ENCODE data around the gene ZSCAN1. TPM values are rescaled to one million over a fixed set of nuclear protein-coding genes. Genes with fewer than 3 reads are reported as not detected.

The ZSCAN1 gene
- total RNA-seq, 2 experiments from 2014 or later = not detected

DNA sequence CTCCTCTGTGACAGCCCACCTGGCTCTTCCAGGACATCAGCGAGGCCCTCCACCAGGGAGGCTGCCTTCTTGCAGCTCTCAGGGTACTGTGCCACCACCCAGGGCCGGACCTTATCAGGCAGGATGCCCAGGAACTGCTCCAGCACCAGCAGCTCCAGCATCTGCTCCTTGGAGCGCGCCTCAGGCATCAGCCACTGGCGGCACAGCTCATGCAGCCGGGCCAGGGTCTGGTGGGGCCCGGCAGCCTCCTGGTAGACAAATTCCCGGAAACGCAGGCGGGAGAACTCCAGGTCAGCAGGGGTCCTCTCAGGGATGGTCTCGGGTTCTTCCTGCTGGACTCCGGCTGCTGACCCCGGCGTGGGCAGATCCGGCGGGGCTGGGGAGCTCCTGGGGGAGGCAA is 56.0 kb downstream of the ZSCAN1 start:
- CTCF ChIA-PET = no interaction called here
- no peaks in the 10 kb centered on the region for H3K27me3 Mint-ChIP-seq (ENCODE audit: low read depth)
- H3K9me3 Mint-ChIP-seq = peaks cover 35% of the 10 kb centered on the region
- no peak for DNase-seq
- no peak overlapping the region for H3K4me3 Mint-ChIP-seq
- no peaks in the 10 kb centered on the region for H3K4me1 Mint-ChIP-seq (ENCODE audit: low read depth)
- no peak overlapping the region for H3K27ac Mint-ChIP-seq
- peaks cover 34% of the 10 kb centered on the region for H3K36me3 Mint-ChIP-seq (ENCODE audit: low read depth)
- intact Hi-C loops (cut with micrococcal nuclease) = no loop called here

DNA sequence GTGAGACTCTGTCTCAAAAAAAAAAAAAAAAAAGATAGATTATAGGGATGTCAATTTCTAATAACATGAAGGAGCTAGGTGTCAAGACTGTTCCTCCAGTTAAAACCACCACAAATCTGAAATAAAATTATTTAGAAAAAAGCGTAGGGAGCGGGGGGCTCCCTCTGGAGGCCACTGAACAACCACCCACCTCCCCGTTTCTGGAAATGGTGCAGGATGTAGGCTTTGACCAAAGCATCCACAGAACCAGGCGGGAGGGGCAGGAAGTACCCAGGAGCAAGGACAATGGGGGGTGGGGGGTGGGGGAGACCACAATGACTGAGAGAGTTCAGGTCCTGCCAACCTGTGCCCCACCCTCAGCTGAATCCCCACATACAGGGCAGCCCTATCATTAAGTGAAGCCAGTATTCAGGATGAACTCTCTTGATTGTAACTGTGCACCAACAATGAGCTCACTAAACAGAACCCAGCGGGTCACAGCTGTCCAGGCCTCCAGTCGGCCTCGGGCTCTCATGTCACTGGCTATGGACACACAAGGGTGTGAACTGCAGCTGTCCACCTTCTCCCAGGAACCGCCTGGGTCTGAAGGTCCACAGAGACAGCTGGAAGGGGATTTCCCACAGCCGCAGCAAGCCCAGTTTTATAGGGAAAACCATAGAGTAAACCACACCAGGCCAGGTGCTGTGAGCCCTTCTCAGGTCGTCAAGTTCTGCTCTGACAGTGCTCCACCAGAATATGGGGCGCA is 57.6 kb downstream of the ZSCAN1 start:
- Mint-ChIP-seq H3K27me3 (ENCODE audit: low read depth) (no peaks in the 10 kb centered on the region), H3K9me3 (peaks cover 44% of the 10 kb centered on the region), H3K4me1 (ENCODE audit: low read depth) (no peaks in the 10 kb centered on the region), H3K27ac (no peak overlapping the region), H3K4me3 (no peak overlapping the region), H3K36me3 (ENCODE audit: low read depth) (peaks cover 35% of the 10 kb centered on the region)
- intact Hi-C loops (cut with micrococcal nuclease) = no loop called here
- DNase-seq = no peak
- CTCF ChIA-PET = no interaction called here

- Mint-ChIP-seq H3K4me3 (no peak overlapping the region), H3K36me3 (ENCODE audit: low read depth) (peaks cover 31% of the 10 kb centered on the region), H3K9me3 (peaks cover 42% of the 10 kb centered on the region), H3K27me3 (ENCODE audit: low read depth) (no peaks in the 10 kb centered on the region), H3K27ac (no peak overlapping the region), H3K4me1 (ENCODE audit: low read depth) (peaks cover 7% of the 10 kb centered on the region)
- CTCF ChIA-PET = interaction anchor here (1.1 kb wide), 1 partner anchor 10 kb away, joined by 3 read pairs; no protein-coding TSS in a partner anchor
- DNase-seq = no peak
- intact Hi-C loops (cut with micrococcal nuclease) = no loop called here
Observed at GRCh38 chr19:58093071-58093470, 59.2 kb downstream of the ZSCAN1 start.

DNA sequence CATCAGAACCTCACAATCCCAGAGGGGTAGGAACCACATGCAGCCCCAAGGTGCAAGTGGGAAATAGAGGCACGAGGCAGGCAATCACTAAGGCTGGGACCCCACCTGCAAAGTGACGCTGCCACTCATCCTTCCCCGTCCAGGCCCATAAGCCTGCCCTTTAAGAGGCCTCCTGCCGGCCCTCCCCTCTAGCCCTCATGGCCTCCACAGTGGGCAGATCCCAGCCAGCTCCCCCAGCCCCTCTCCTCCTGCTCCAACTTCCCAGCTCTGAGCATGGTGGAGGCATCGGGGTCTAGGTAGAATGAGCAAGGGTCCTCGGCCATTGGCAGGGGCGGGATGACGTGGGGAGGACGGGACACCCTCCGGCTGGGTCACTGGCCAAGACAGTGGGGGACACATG is 61.5 kb downstream of the ZSCAN1 start:
- no peaks in the 10 kb centered on the region for H3K27me3 Mint-ChIP-seq (ENCODE audit: low read depth)
- H3K9me3 Mint-ChIP-seq = peaks cover 38% of the 10 kb centered on the region
- DNase-seq = no peak
- peaks cover 14% of the 10 kb centered on the region for H3K4me1 Mint-ChIP-seq (ENCODE audit: low read depth)
- H3K36me3 Mint-ChIP-seq (ENCODE audit: low read depth) = peaks cover 26% of the 10 kb centered on the region
- CTCF ChIA-PET = interaction anchor here (0.6 kb wide), 1 partner anchor 263 kb away, joined by 3 read pairs; no protein-coding TSS in a partner anchor
- H3K4me3 Mint-ChIP-seq = no peak overlapping the region
- intact Hi-C loops (cut with micrococcal nuclease) = no loop called here
- no peak overlapping the region for H3K27ac Mint-ChIP-seq

DNA sequence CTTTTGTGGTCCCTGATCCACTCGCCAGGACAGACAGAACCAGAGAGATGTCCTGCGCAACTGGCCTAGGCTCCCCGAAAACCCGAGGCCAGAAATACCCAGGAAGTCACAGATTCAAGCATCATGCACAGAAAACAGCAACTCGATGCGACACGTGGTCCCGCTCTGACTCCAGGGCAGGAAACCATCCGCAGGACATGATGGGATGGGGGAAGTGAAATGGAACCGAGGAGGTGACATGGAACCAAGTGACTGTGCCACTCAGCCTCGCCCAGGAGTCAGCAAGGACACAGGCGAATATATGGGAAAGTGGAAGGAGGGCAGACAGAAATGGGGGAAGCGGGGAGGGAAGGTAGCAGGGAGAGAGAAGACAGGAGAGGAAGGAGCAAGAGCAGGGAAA is 63.1 kb downstream of the ZSCAN1 start:
- H3K4me3 Mint-ChIP-seq = peak overlapping the region; percentile 35
- H3K9me3 Mint-ChIP-seq = peaks cover 32% of the 10 kb centered on the region
- no peak for DNase-seq
- intact Hi-C loops (cut with micrococcal nuclease) = no loop called here
- H3K27me3 Mint-ChIP-seq (ENCODE audit: low read depth) = no peaks in the 10 kb centered on the region
- H3K36me3 Mint-ChIP-seq (ENCODE audit: low read depth) = peaks cover 24% of the 10 kb centered on the region
- H3K27ac Mint-ChIP-seq = peak overlapping the region; percentile 34
- CTCF ChIA-PET = interaction anchor here (0.6 kb wide), 1 partner anchor 209 kb away, joined by 3 read pairs; no protein-coding TSS in a partner anchor
- peaks cover 14% of the 10 kb centered on the region for H3K4me1 Mint-ChIP-seq (ENCODE audit: low read depth)

- CTCF ChIA-PET = no interaction called here
- intact Hi-C loops (cut with micrococcal nuclease) = no loop called here
- Mint-ChIP-seq H3K36me3 (ENCODE audit: low read depth) (peaks cover 22% of the 10 kb centered on the region), H3K27me3 (ENCODE audit: low read depth) (no peaks in the 10 kb centered on the region), H3K4me1 (ENCODE audit: low read depth) (peaks cover 14% of the 10 kb centered on the region), H3K27ac (peak overlapping the region; percentile 30), H3K4me3 (peak overlapping the region; percentile 35), H3K9me3 (peaks cover 28% of the 10 kb centered on the region)
- DNase-seq = no peak
Observed at GRCh38 chr19:58097349-58097748, 63.5 kb downstream of the ZSCAN1 start.

DNA sequence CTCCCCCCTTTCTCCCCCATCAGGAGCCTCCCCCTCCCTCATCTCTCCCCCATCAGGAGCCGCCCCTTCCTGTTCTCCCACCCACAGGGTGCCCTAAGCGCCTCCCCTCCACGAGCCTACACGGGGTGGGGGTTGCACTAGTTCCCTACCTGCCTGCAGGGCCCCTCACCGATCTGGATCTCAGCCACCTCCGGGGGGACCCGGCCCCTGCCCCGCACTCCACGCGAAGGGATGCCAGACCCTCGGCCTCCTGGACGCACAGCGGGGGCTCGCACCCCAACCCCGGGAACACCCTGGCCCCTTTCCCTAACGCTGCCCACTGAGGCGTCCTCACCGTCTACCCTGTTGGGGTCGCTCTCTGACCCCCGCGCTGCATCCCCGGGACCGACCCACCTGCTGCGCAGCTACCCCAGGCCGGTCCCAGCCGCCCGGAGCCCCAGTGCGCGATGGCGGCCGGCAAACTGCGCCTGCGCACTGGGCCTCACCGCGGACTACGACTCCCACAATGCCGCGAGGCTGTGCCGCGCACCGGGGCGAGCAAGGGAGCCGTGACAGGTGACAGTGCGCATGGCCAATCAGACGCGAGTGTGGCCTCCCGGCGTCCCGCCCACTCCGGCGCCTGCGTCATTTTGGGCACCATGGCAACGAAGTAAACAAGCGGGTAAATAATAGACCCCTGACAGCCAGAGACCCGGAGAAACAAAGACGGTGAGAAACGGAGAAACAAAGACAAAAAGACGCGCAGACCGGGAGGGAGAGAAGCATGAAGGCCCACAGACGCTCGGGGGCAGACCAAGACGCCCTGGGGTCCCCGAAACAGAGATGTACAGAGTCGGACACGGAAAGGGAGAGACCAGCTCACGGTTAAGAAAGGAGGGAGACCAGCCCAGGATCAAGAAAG is 64.2 kb downstream of the ZSCAN1 start, which contains the start of gene ZSCAN18:
ZSCAN18 (minus strand) TSS at position 451 of the 901 bp plus-strand sequence. CDS start 7,964 bp downstream, outside the sequence.
- Mint-ChIP-seq H3K27ac (peak within 1 kb of the TSS; percentile 93), H3K9me3 (peaks cover 33% of the 10 kb centered on the region), H3K36me3 (ENCODE audit: low read depth) (peaks cover 24% of the 10 kb centered on the region)

GRCh38 chr19:58098682-58098998 is 64.8 kb downstream of the ZSCAN1 start:
- H3K9me3 Mint-ChIP-seq = peaks cover 34% of the 10 kb centered on the region

More for the DNA sequence above, 64.2 kb downstream of the ZSCAN1 start, which contains the start of gene ZSCAN18:
- CTCF ChIA-PET = no interaction called here
- Mint-ChIP-seq H3K4me3 (peak within 1 kb of the TSS; percentile 85), H3K4me1 (ENCODE audit: low read depth) (peaks cover 14% of the 10 kb centered on the region), H3K27me3 (ENCODE audit: low read depth) (no peaks in the 10 kb centered on the region)
- peak; percentile 95 for DNase-seq
- intact Hi-C loops (cut with micrococcal nuclease) = loop anchor here (1.0 to 2.0 kb wide), 4 partner anchors 57 to 663 kb away; partner anchors contain the start of genes ZNF606 and ZNF749

More at GRCh38 chr19:58098682-58098998, 64.8 kb downstream of the ZSCAN1 start:
- no peaks in the 10 kb centered on the region for H3K27me3 Mint-ChIP-seq (ENCODE audit: low read depth)
- peak overlapping the region; percentile 93 for H3K27ac Mint-ChIP-seq
- peaks cover 14% of the 10 kb centered on the region for H3K4me1 Mint-ChIP-seq (ENCODE audit: low read depth)
- CTCF ChIA-PET = no interaction called here
- intact Hi-C loops (cut with micrococcal nuclease) = loop anchor here (1.0 to 2.0 kb wide), 4 partner anchors 56 to 663 kb away; partner anchors contain the start of genes ZNF606 and ZNF749
- peak overlapping the region; percentile 85 for H3K4me3 Mint-ChIP-seq
- DNase-seq = no peak
- H3K36me3 Mint-ChIP-seq (ENCODE audit: low read depth) = peaks cover 25% of the 10 kb centered on the region

Other genes starting within 250 kb of the ZSCAN1 start
- 1 to 10 TPM; 3.9 to 4.4 TPM for gene ZNF552, start 219.1 kb upstream of the ZSCAN1 start, total RNA-seq
- 1 to 10 TPM; 8.7 to 9.2 TPM for gene ZNF587B, start 203.7 kb upstream of the ZSCAN1 start, total RNA-seq
- gene ZNF587, start 184.2 kb upstream of the ZSCAN1 start, total RNA-seq = 10 to 100 TPM; 17.5 to 20.2 TPM
- gene ZNF814, start 145.0 kb upstream of the ZSCAN1 start, total RNA-seq = 10 to 100 TPM; 12.7 to 13.3 TPM
- 1 to 10 TPM; 7.8 to 8.3 TPM for gene ZNF417, start 117.4 kb upstream of the ZSCAN1 start, total RNA-seq
- 1 to 10 TPM; 2.9 to 3.6 TPM for gene ZNF418, start 98.6 kb upstream of the ZSCAN1 start, total RNA-seq
- gene ZNF256, start 86.3 kb upstream of the ZSCAN1 start, total RNA-seq = 1 to 10 TPM; 4.4 to 4.7 TPM
- under 1 TPM in 1 of 2 experiments, not detected in 1; 0.31 TPM for gene C19orf18, start 59.5 kb upstream of the ZSCAN1 start, total RNA-seq
- 1 to 10 TPM; 4.5 to 4.7 TPM for gene ZNF606, start 31.2 kb upstream of the ZSCAN1 start, total RNA-seq
- under 1 TPM; 0.54 to 0.62 TPM for gene ZNF135, start 25.3 kb downstream of the ZSCAN1 start, total RNA-seq
- 10 to 100 TPM; 25.7 to 26.1 TPM for gene ZSCAN18, start 64.2 kb downstream of the ZSCAN1 start, total RNA-seq
- gene ZNF329, start 116.8 kb downstream of the ZSCAN1 start, total RNA-seq = 1 to 10 TPM; 4.3 to 4.8 TPM
- 10 to 100 TPM; 14.6 to 16.9 TPM for gene ZNF274, start 149.0 kb downstream of the ZSCAN1 start, total RNA-seq
- gene ZNF544, start 194.9 kb downstream of the ZSCAN1 start, total RNA-seq = 10 to 100 TPM; 32.4 to 35.4 TPM
- 1 to 10 TPM; 3.2 to 3.6 TPM for gene ZNF8, start 244.9 kb downstream of the ZSCAN1 start, total RNA-seq

All from activated naive CD4-positive, alpha-beta T cell treated with anti-CD3 and anti-CD28 coated beads for 36 hours (primary cell).